Erythroblast (primary cell): ENCODE data around the gene ZNF621.

Source experiments
- GATA1 ChIP-seq: IDR thresholded peaks from 2 replicates; pipeline ENCODE4 v1.6.1; 2011; ENCODE audit warnings: low read depth, mild to moderate bottlenecking, control low read depth, low read length, moderate library complexity
- POLR2A ChIP-seq: IDR thresholded peaks from 2 replicates; pipeline ENCODE4 v1.6.1; 2011; ENCODE audit warnings: mild to moderate bottlenecking, low read length

DNA sequence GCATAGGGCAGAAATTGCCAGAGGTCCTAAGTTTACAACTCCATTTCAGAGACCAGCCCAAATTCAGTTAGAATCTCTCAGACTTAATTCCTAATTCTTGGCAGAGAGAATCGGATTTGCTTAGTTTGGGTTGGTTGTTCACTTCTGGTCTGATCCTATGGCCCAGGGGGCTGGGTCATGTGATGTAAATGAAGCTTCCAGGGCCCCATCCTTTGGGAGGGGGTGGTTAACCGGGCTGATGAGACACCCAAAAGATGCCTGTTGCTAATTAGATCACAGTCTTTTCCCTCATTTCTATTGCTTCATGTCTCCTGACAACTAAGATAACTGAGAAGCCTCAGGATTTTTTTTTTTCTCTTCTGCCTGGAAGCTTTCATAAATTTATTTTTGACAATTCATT is 30.1 kb upstream of the ZNF621 start:
- no peak for TF ChIP-seq POLR2A
- TF ChIP-seq GATA1, result no peak
